ENCODE data around the gene ADSL.
"Not testable (repeated sequence)": the region's sequence is repeated elsewhere in the genome, so short reads cannot be mapped to it uniquely, and the experiment has no call there.

ADSL gene

DNA sequence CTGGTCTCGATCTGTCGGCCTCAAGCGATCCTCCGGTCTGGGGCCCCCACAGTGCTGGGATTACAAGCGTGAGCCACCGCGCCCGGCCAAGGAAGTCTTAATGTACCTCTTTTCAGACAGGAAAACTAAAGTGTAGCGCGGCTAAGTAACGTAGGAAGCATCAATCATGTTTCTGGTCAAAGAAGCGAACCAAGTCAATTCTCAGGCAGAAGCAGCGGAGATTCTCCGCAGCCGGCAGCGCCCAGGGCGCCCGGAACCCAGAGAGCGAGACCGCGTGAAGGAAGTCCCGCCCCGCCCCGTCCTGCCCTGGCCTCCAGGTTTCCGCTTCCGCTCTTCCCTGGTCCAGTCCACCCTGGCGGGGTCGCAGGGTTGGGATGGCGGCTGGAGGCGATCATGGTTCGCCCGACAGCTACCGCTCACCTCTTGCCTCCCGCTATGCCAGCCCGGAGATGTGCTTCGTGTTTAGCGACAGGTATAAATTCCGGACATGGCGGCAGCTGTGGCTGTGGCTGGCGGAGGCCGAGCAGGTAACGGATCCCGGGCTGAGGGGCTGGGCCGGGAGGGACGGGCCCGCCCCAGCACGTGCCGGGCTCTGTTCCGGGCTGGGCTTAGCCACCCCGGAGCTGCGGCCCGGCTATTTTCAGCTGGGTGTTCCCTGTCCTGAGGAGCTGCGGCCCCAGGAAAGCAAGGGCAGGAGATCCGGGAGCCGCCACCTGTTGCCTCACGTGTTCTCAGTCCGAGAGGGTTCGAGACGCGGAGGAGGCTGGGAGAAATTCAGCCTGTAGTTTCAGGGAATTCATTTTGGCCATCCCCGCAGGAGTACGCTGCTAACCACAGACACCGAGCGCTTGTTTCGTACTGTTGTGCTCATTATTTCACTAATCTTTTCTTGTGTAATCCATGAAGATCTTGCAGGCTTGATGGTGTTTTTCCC, at the start of gene ADSL:
TSS of gene ADSL (plus strand) at position 316 of the 934 bp plus-strand sequence. CDS start at position 375, 59 bp downstream.
- DNase-seq: peak in 55 of 56 donors; percentile 36 to 92 (median 79)

DNA sequence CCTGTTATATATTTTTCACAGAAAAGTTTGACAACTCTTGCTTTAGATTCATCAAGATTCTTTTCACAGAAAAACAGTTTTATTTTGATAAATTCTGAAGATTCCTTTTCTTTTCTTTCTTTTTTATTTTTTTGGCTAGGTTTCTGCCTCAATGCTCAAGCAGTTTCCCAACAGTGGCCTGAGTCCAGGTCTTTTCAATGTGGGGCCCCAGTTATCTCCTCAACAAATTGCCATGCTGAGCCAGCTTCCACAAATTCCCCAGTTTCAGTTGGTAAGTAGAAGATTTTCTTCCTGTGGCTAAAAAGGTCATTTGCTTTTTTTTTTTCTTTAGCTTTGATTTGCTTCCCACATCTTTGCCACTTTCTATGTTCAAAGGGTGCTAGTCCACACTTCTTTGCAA, 46.0 kb upstream of the ADSL start:
- DNase-seq: no peak

- no peak for DNase-seq
These were observed 45.2 kb upstream of the ADSL start for GRCh38 chr22:40300884-40301672.

DNA sequence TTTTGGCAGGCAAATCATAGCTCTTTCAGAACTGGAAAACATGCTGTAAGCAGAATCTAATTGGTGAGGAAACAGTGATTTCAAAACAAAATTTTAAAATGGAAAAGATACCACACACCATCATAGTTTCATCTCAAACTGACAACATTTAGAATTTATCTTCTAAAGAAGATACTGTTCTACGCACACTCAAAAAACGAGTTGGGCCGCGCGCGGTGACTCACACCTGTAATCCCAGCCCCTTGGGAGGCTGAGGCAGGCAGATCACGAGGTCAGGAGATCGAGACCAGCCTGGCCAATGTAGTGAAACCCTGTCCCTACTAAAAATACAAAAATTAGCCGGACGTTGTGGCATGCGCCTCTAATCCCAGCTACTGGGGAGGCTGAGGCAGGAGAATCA, 44.2 kb upstream of the ADSL start:
- no peak for DNase-seq

DNA sequence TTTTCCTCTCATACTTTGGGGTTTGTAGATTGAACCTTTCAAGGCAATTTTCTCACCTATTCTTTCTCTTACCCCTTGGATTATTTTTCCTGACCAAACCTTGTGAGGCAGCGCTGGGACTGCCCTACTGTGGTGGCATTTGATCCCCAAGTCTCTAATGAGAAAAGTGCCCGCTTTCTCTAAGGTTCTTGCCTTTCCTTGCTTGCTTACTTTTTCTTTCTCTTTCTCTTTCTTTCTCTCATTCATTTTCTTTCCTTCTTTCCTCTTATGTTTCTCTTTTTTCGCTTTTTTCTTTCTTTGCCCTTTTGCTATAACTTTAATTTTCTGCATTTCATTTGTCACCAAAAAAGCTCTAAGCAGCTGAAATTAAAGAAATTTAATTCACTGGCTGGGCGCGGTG, 40.7 kb upstream of the ADSL start:
- DNase-seq: no peak

DNA sequence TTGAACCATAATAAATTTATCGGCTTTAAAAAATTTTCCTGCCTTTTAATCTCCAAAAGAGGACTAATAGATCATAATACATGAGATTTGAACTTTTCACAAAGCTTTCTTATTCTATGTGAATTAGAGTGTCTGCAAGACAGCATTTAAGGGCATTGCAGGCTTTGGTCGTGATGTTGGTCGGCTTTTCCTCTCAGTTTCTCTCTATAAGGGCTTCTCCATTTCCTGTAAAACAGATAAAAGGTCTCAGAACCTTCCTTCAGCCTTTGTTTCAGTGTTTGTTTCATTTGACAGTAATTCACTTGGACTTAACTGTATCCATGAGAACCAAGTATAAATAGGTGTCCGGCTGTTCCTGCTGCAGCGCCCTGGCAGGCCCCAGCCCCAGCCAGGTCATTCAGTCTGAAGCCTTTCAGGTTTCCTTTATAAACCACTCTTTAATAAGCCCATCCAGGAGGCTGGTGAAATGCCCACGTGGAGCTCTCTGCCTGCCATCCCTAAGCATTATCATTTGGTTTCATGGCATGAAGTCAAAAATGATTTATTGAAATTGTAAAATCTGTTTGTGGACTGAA, 37.2 kb upstream of the ADSL start:
- DNase-seq: no peak

DNA sequence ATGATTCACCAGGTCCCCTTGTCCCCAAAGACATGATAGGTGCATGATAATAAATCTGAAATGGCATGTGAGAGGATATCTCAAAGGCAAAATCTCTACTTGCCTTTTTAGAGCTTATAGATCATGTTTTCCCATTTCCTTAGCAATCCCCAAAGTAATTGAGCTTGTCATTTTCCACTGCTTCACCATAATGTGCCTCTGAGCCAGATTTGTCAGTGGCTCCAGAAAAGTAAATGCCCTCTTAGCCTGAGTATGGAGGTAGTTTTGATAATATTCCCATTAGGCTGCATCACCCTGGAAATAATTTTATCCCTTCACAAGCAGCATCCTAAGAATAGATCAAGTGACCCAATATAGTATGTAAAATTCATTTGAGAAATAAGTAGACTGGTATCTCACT, 36.7 kb upstream of the ADSL start:
- no peak for DNase-seq

DNA sequence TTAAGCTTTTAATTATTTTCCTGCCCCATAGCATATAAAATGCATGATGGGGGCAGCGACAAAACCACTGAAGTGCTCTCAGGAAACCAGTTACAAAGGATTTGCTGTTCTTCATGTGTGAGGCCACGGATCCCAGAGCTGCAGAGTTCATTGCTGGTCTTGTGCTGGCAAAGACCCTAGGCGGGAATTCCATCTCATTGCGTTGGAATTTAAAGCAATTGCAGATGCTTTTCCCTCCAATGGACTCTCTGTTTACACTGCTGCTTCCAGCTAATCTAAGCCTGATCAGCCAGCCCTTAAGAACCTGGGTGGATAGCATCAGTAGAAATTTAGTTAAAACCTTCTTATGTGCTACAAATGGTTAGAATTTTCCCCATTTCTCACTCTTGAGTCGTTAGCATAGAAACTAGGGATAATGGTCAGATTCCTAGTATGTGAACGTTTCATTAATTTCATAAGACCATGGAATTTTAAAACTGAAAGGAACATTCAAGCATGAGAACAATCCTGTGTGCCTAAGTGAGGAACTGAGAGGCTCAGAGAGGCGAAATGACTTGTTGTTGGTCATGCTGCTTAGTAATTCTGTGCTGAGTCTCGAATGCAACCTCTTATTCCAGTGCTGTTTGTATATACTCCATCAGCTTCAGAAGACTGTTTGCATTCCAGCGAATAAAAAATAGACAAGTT, 36.1 kb upstream of the ADSL start:
- no peak for DNase-seq

DNA sequence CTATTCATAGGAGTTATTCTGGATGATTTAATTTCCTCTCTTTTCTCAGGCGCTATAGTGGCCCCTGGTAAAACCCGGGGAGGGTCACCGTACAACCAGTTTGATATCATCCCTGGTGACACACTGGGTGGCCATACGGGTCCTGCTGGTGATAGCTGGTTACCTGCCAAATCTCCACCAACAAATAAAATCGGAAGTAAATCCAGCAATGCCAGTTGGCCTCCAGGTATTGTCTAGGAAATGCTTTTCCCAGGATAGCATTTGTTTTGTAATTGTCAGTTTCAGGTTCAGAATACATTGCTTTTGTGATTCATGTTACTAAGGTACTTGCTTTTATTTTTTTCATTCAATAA, 35.6 kb upstream of the ADSL start:
- DNase-seq: no peak

GRCh38 chr22:40311646-40312045, 34.7 kb upstream of the ADSL start:
- DNase-seq: not testable (repeated sequence)

DNA sequence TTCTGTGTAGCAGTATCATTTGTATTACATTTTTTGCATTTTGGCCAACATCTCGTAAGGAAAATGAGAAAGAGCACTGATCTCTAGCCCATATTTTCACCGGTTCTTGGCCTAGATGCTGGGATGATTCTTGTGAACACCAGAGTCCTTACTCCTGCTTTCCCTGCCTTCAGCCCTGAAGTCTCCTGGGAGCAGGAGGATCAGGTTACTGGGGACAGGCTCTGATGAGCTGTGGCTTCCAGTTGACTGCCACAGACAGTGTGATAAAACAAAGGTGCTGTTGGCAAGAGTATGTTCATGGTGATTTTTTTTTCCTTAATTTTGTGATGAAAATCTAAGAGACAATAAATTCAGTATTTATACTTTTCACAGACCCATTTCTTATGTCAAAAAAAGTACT, 34.2 kb upstream of the ADSL start:
- no peak for DNase-seq

DNA sequence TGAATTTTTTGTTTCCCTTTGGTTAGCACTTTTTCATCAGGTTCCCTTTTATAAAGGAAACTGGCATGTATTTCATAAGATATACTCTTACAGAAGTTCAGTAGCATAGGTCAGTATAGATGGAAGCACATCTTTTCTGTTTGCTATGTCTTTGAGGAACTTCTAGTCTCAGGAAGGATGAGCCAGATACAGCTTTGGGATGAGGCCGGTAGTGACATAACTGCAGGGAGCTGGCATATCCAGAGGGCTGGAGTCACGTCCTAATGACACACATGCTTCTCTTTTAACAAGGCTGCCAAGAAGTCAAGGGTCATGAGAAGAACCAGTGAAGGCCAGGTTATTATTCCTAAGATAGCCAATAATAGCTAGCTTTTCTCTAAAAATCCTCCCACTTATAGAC, 33.3 kb upstream of the ADSL start:
- DNase-seq: no peak

DNA sequence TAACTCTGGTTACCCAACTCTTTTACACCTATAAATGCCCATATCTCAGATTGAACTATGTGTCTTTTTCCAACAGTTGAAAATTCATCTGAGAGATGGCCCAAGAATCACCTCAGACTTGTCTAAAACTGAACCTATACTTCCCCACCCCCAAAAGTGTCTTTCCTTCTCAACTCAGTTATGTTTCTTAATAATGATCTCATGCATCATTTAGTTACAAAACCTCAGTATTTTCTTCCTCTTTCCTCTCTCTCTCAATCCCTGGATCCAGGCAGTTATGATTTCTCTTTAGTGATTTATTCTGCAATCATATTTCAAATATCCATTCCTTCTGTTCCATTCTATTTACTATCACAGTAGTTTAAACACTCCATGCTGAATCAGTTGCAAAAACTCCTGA, 32.3 kb upstream of the ADSL start:
- DNase-seq: no peak

- DNase-seq: no peak
These were observed 25.6 kb upstream of the ADSL start for GRCh38 chr22:40320687-40321086.

DNA sequence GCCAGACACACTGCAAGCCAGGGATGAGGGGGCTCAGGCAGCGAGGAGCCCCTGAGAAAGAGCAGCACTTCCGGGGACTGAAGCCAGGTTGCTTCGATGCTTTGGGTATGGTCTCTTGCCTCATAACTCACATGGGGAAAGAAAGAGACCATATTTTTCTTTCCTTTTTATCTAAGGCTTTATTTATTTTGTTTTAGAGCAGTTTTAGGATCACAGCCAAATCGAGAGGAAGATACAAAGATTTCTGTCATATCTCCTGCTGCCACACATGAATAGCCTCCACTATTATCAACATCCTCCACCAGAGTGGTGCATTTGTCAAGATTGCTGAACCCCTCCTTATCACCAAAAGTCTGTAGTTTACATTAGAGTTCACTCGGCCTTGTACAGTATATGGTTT, 24.3 kb upstream of the ADSL start:
- DNase-seq: no peak

DNA sequence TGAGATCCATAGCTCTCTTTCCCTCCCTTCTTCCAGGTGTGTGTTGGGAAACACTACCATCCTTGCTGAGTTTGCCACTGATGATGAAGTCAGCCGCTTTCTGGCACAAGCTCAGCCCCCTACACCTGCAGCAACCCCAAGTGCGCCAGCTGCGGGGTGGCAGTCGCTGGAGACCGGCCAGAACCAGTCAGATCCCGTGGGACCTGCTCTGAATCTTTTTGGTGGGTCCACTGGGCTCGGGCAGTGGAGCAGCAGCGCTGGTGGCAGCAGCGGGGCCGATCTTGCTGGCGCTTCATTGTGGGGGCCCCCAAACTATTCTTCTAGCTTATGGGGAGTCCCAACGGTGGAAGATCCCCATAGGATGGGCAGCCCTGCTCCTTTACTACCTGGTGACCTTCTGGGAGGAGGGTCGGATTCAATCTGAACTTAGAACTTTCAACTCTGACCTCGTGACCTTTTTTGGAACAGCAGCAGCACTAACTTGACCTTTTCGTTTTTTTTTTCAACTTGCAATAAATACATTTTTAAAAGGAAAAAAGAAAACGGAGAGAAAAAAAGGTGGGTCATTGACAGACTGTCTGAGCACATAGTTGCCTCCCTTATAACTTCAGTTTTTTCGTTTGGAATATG, 23.4 kb upstream of the ADSL start:
- DNase-seq: no peak

GRCh38 chr22:40323681-40324171, 22.6 kb upstream of the ADSL start:
- no peak for DNase-seq

- DNase-seq: no peak
These were observed 21.6 kb upstream of the ADSL start for GRCh38 chr22:40324468-40325305.

DNA sequence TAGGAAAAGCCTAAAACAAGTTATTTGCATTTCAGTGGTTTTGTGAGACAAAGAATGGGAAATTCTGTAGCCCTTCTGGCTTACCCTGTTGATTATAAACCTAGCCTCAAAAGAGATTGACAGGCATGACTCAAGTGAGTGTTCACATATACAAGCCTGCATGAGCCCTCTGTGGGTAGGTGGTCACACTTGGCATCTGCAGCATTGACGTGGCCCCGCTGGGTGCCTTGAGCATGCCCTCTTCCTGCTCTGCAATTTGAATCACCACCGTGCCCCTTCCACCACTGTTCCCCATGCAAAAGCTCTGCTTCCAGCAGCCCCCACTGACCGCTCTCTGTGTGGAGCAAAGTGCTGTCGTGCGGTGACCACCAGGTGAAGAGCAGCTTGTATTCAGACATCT, 21.0 kb upstream of the ADSL start:
- DNase-seq: no peak
